GM12878 (cell line): Measurements from ENCODE around the gene MCCD1. TPM values are rescaled to one million over a fixed set of nuclear protein-coding genes. Genes with fewer than 3 reads are reported as not detected.
A peak's percentile ranks its signal among the peaks of the same experiment; 100 is the strongest.

Source experiments
- BACH1 ChIP-seq: fragments of 450-650 bp; IDR thresholded peaks from 2 replicates; pipeline ENCODE4 v1.6.1; 2017; ENCODE audit warnings: mild to moderate bottlenecking, borderline replicate concordance
- CHD4 ChIP-seq: fragments of 200-600 bp; sonication (generic); IDR thresholded peaks from 2 replicates; pipeline ENCODE4 v1.6.1; 2016; ENCODE audit warnings: mild to moderate bottlenecking
- FOXM1 ChIP-seq: IDR thresholded peaks from 2 replicates; pipeline ENCODE4 v1.6.1; 2012; ENCODE audit warnings: low read depth, mild to moderate bottlenecking, inconsistent platforms, low read length, moderate library complexity
- GATAD2B ChIP-seq: fragments of 450-650 bp; conservative IDR thresholded peaks from 2 replicates; pipeline ENCODE4 v1.6.1; 2017; ENCODE audit warnings: low read depth, mild to moderate bottlenecking, moderate library complexity
- JUND ChIP-seq: IDR thresholded peaks from 2 replicates; pipeline ENCODE4 v1.6.1; 2012; ENCODE audit warnings: low read depth, mild to moderate bottlenecking, low read length, improper control_type of control experiment, moderate library complexity
- NFXL1 ChIP-seq: fragments of 450-650 bp; IDR thresholded peaks from 2 replicates; pipeline ENCODE4 v1.6.1; 2017; ENCODE audit warnings: antibody characterized with exemption, mild to moderate bottlenecking, borderline replicate concordance
- RFX5 ChIP-seq: IDR thresholded peaks from 2 replicates; pipeline ENCODE4 v1.6.1; 2011; ENCODE audit warnings: low read depth, low read length, improper control_type of control experiment
- polyA plus RNA-seq, 11 experiments: library from polyadenylated mRNA; depleted of rRNA in 4 of 11; unstranded in 6 of 11; stranded (reverse) in 5 of 11; fragments of >200 nt; fragmentation: Nextera tagmentation in 4 of 11; fragmentation: Illumina TruSeq in 1 of 11; extraction: Ambion mirVana in 4 of 11; extraction: Trizol in 1 of 11; gene quantifications; 1 replicate in 1 of 11; 2 replicates in 10 of 11; pipeline versions ENCODE4 v1.2.1 to v1.2.3, GENCODE V29; 2011 to 2016; ENCODE audit warnings: inconsistent platforms in 2 of 11, missing spikeins in 2 of 11, low read depth in 1 of 11
- total RNA-seq, 4 experiments: library from RNA; depleted of rRNA in 3 of 4; stranded (reverse); fragments of >200 nt in 3 of 4; fragmentation: Illumina TruSeq in 1 of 4; extraction: Trizol in 1 of 4; gene quantifications; 2 replicates each; pipeline versions ENCODE4 v1.2.1 to v1.2.3, GENCODE V29; 2013 to 2021
- TF ChIP-seq, protein P1 (sequence below): IDR thresholded peaks from 2 replicates; pipeline ENCODE4 v1.6.1; 2011; ENCODE audit warnings: borderline replicate concordance, low read depth, mild to moderate bottlenecking, moderate library complexity, low read length; ENCODE audit not compliant: insufficient read depth, poor library complexity, severe bottlenecking
- TF ChIP-seq, protein P2 (sequence below): fragments of 450-650 bp; IDR thresholded peaks from 2 replicates; pipeline ENCODE4 v1.6.1; 2017; ENCODE audit warnings: mild to moderate bottlenecking, moderate library complexity
- TF ChIP-seq, protein P3 (sequence below): fragments of 450-650 bp; IDR thresholded peaks from 2 replicates; pipeline ENCODE4 v1.6.1; 2016; ENCODE audit warnings: mild to moderate bottlenecking
- TF ChIP-seq, protein P4 (sequence below): IDR thresholded peaks from 2 replicates; pipeline ENCODE4 v1.6.1; 2012; ENCODE audit warnings: low read length, inconsistent platforms
- TF ChIP-seq, protein P5 (sequence below): fragments of 450-650 bp; IDR thresholded peaks from 2 replicates; pipeline ENCODE4 v1.6.1; 2016; ENCODE audit warnings: mild to moderate bottlenecking, moderate library complexity, borderline replicate concordance
- TF ChIP-seq, protein P6 (sequence below): IDR thresholded peaks from 2 replicates; pipeline ENCODE4 v1.6.1; 2011; ENCODE audit warnings: low read depth, mild to moderate bottlenecking, low read length, moderate library complexity, borderline replicate concordance; ENCODE audit errors: extremely low read depth

The MCCD1 gene
- total and polyA plus RNA-seq, 10 of the 15 experiments (the other 5 are each of a cell fraction or from before 2014, with no cell fraction given): not detected

DNA sequence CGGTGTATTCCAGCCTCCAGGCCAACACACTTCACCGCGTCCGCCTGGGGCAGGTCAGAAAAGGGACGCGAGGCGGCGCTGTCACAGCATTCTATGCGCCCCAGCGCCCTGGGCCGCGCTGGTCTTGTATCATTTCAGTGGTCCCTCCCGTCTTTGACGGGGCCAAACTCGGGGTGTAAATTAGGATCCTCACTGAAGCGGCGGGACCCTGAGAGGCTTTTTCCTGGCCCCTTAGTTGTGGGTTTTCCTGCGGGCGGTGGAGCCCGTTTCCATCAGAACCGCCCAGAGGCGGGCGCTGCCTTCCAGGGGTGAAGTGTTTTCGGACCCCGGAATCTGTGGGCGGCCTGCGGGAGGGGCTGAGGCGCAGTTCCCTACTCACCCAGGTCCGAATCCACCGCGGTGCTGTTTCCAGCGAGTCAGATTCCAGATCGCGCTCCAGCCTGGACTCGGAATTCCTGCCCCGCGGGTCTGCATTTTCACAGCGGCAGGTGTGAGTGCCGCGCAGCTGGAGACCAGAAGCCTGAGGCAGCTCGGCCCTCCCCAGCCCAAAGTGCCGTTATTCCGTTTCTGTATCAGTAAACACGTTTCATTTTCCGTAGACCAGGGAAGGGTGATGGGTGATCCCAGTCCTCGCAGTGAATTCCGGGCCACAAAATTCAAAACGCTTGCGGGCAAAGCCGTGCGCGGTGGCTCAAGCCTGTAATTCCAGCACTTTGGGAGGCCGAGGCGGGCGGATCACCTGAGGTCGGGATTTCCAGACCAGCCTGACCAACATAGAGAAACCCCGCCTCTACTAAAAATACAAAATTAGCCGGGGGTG lies 34.7 kb upstream of the MCCD1 start (continued):
- TF ChIP-seq, protein P1, sequence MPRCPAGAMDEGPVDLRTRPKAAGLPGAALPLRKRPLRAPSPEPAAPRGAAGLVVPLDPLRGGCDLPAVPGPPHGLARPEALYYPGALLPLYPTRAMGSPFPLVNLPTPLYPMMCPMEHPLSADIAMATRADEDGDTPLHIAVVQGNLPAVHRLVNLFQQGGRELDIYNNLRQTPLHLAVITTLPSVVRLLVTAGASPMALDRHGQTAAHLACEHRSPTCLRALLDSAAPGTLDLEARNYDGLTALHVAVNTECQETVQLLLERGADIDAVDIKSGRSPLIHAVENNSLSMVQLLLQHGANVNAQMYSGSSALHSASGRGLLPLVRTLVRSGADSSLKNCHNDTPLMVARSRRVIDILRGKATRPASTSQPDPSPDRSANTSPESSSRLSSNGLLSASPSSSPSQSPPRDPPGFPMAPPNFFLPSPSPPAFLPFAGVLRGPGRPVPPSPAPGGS: no peak
- TF ChIP-seq, protein P2, sequence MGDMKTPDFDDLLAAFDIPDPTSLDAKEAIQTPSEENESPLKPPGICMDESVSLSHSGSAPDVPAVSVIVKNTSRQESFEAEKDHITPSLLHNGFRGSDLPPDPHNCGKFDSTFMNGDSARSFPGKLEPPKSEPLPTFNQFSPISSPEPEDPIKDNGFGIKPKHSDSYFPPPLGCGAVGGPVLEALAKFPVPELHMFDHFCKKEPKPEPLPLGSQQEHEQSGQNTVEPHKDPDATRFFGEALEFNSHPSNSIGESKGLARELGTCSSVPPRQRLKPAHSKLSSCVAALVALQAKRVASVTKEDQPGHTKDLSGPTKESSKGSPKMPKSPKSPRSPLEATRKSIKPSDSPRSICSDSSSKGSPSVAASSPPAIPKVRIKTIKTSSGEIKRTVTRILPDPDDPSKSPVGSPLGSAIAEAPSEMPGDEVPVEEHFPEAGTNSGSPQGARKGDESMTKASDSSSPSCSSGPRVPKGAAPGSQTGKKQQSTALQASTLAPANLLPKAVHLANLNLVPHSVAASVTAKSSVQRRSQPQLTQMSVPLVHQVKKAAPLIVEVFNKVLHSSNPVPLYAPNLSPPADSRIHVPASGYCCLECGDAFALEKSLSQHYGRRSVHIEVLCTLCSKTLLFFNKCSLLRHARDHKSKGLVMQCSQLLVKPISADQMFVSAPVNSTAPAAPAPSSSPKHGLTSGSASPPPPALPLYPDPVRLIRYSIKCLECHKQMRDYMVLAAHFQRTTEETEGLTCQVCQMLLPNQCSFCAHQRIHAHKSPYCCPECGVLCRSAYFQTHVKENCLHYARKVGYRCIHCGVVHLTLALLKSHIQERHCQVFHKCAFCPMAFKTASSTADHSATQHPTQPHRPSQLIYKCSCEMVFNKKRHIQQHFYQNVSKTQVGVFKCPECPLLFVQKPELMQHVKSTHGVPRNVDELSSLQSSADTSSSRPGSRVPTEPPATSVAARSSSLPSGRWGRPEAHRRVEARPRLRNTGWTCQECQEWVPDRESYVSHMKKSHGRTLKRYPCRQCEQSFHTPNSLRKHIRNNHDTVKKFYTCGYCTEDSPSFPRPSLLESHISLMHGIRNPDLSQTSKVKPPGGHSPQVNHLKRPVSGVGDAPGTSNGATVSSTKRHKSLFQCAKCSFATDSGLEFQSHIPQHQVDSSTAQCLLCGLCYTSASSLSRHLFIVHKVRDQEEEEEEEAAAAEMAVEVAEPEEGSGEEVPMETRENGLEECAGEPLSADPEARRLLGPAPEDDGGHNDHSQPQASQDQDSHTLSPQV: no peak
- TF ChIP-seq FOXM1 (peak; percentile 41), BACH1 (no peak), NFXL1 (no peak), JUND (no peak), RFX5 (no peak), GATAD2B (0 out of 2 replicates have a peak, but pooled peaks have one; percentile 46), CHD4 (no peak)
- TF ChIP-seq, protein P3, sequence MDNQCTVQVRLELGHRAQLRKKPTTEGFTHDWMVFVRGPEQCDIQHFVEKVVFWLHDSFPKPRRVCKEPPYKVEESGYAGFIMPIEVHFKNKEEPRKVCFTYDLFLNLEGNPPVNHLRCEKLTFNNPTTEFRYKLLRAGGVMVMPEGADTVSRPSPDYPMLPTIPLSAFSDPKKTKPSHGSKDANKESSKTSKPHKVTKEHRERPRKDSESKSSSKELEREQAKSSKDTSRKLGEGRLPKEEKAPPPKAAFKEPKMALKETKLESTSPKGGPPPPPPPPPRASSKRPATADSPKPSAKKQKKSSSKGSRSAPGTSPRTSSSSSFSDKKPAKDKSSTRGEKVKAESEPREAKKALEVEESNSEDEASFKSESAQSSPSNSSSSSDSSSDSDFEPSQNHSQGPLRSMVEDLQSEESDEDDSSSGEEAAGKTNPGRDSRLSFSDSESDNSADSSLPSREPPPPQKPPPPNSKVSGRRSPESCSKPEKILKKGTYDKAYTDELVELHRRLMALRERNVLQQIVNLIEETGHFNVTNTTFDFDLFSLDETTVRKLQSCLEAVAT: no peak
- TF ChIP-seq, protein P4, sequence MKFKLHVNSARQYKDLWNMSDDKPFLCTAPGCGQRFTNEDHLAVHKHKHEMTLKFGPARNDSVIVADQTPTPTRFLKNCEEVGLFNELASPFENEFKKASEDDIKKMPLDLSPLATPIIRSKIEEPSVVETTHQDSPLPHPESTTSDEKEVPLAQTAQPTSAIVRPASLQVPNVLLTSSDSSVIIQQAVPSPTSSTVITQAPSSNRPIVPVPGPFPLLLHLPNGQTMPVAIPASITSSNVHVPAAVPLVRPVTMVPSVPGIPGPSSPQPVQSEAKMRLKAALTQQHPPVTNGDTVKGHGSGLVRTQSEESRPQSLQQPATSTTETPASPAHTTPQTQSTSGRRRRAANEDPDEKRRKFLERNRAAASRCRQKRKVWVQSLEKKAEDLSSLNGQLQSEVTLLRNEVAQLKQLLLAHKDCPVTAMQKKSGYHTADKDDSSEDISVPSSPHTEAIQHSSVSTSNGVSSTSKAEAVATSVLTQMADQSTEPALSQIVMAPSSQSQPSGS: no peak
- TF ChIP-seq, protein P5, sequence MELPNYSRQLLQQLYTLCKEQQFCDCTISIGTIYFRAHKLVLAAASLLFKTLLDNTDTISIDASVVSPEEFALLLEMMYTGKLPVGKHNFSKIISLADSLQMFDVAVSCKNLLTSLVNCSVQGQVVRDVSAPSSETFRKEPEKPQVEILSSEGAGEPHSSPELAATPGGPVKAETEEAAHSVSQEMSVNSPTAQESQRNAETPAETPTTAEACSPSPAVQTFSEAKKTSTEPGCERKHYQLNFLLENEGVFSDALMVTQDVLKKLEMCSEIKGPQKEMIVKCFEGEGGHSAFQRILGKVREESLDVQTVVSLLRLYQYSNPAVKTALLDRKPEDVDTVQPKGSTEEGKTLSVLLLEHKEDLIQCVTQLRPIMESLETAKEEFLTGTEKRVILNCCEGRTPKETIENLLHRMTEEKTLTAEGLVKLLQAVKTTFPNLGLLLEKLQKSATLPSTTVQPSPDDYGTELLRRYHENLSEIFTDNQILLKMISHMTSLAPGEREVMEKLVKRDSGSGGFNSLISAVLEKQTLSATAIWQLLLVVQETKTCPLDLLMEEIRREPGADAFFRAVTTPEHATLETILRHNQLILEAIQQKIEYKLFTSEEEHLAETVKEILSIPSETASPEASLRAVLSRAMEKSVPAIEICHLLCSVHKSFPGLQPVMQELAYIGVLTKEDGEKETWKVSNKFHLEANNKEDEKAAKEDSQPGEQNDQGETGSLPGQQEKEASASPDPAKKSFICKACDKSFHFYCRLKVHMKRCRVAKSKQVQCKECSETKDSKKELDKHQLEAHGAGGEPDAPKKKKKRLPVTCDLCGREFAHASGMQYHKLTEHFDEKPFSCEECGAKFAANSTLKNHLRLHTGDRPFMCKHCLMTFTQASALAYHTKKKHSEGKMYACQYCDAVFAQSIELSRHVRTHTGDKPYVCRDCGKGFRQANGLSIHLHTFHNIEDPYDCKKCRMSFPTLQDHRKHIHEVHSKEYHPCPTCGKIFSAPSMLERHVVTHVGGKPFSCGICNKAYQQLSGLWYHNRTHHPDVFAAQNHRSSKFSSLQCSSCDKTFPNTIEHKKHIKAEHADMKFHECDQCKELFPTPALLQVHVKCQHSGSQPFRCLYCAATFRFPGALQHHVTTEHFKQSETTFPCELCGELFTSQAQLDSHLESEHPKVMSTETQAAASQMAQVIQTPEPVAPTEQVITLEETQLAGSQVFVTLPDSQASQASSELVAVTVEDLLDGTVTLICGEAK: no peak; the same call in 1 of the 2 replicates
- TF ChIP-seq, protein P6, sequence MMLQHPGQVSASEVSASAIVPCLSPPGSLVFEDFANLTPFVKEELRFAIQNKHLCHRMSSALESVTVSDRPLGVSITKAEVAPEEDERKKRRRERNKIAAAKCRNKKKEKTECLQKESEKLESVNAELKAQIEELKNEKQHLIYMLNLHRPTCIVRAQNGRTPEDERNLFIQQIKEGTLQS: no peak
